H9 (cell line): ENCODE measurements around the gene LIMS2. TPM values are rescaled to one million over a fixed set of nuclear protein-coding genes. Genes with fewer than 3 reads are reported as not detected.

Experiments
- DNase-seq: peaks from one replicate; pipeline ENCODE4 v3.0.0-alpha.2; 2017
- H2AFZ ChIP-seq: one replicate; pipeline ENCODE4 v1.6.1; 2013; ENCODE audit warnings: mild to moderate bottlenecking, low read length, control low read depth, moderate library complexity
- H2AK5ac ChIP-seq: 2 replicates; pipeline ENCODE4 v1.6.1; 2013; ENCODE audit warnings: low read length, control low read depth, mixed read lengths; ENCODE audit not compliant: insufficient read length
- H2BK120ac ChIP-seq: one replicate; pipeline ENCODE4 v1.6.1; 2013; ENCODE audit warnings: low read depth, mild to moderate bottlenecking, low read length, control low read depth, inconsistent platforms; ENCODE audit not compliant: poor library complexity, severe bottlenecking
- H2BK12ac ChIP-seq: 2 replicates; pipeline ENCODE4 v1.6.1; 2013; ENCODE audit warnings: low read length, control low read depth, mixed read lengths, low read depth; ENCODE audit not compliant: insufficient read length
- H2BK15ac ChIP-seq: 2 replicates; pipeline ENCODE4 v1.6.1; 2013; ENCODE audit warnings: low read depth, low read length, control low read depth
- H2BK20ac ChIP-seq: one replicate; pipeline ENCODE4 v1.6.1; 2013; ENCODE audit warnings: low read depth, mild to moderate bottlenecking, low read length, control low read depth, inconsistent platforms; ENCODE audit not compliant: poor library complexity, severe bottlenecking
- H2BK5ac ChIP-seq: 2 replicates; pipeline ENCODE4 v1.6.1; 2013; ENCODE audit warnings: low read length, control low read depth, mixed read lengths; ENCODE audit not compliant: insufficient read length
- H3K14ac ChIP-seq: 2 replicates; pipeline ENCODE4 v1.6.1; 2013; ENCODE audit warnings: low read length, control low read depth; ENCODE audit not compliant: insufficient read depth
- H3K18ac ChIP-seq: 2 replicates; pipeline ENCODE4 v1.6.1; 2013; ENCODE audit warnings: low read depth, mild to moderate bottlenecking, mixed read lengths, low read length, control low read depth; ENCODE audit not compliant: insufficient read length
- H3K23ac ChIP-seq: 2 replicates; pipeline ENCODE4 v1.6.1; 2013; ENCODE audit warnings: low read length, control low read depth, mixed read lengths, low read depth; ENCODE audit not compliant: insufficient read length
- H3K23me2 ChIP-seq: 2 replicates; pipeline ENCODE4 v1.6.1; 2013; ENCODE audit warnings: low read depth, mild to moderate bottlenecking, mixed read lengths, low read length, control low read depth; ENCODE audit not compliant: insufficient read length, poor library complexity, severe bottlenecking
- H3K27ac ChIP-seq: 2 replicates; pipeline ENCODE4 v1.5.1; 2013; ENCODE audit warnings: low read length, control low read depth, mixed read lengths, low read depth; ENCODE audit not compliant: insufficient read length
- H3K27me3 ChIP-seq: 2 replicates; pipeline ENCODE4 v1.6.1; 2013; ENCODE audit warnings: low read length, control low read depth, inconsistent platforms; ENCODE audit not compliant: insufficient read depth
- H3K4ac ChIP-seq: 2 replicates; pipeline ENCODE4 v1.6.1; 2013; ENCODE audit warnings: low read depth, mild to moderate bottlenecking, control low read depth, inconsistent platforms, low read length, moderate library complexity
- H3K4me1 ChIP-seq: 2 replicates; pipeline ENCODE4 v1.6.1; 2013; ENCODE audit warnings: low read length, control low read depth, inconsistent platforms; ENCODE audit not compliant: insufficient read depth
- H3K4me2 ChIP-seq: 2 replicates; pipeline ENCODE4 v1.6.1; 2013; ENCODE audit warnings: low read length, control low read depth, mixed read lengths; ENCODE audit not compliant: insufficient read length, insufficient read depth
- H3K56ac ChIP-seq: 2 replicates; pipeline ENCODE4 v1.6.1; 2013; ENCODE audit warnings: low read depth, mild to moderate bottlenecking, mixed read lengths, low read length, control low read depth; ENCODE audit not compliant: insufficient read length
- H3K79me1 ChIP-seq: 2 replicates; pipeline ENCODE4 v1.6.1; 2013; ENCODE audit warnings: low read depth, mild to moderate bottlenecking, moderate library complexity, low read length, control low read depth, inconsistent platforms; ENCODE audit not compliant: insufficient read depth, poor library complexity, severe bottlenecking
- H3K79me2 ChIP-seq: 2 replicates; pipeline ENCODE4 v1.6.1; 2013; ENCODE audit warnings: low read length, control low read depth, inconsistent platforms; ENCODE audit not compliant: insufficient read depth
- H3K9ac ChIP-seq: 2 replicates; pipeline ENCODE4 v1.6.1; 2013; ENCODE audit warnings: low read length, control low read depth, mixed read lengths; ENCODE audit not compliant: insufficient read length; ENCODE audit errors: extremely low read depth
- H3K9me3 ChIP-seq: one replicate; pipeline ENCODE4 v1.6.1; 2013; ENCODE audit warnings: low read depth, low read length, inconsistent platforms; ENCODE audit not compliant: control insufficient read depth
- H3T11ph ChIP-seq: one replicate; pipeline ENCODE4 v1.6.1; 2013; ENCODE audit warnings: mild to moderate bottlenecking, low read length, control low read depth, inconsistent platforms
- H4K20me1 ChIP-seq: one replicate; pipeline ENCODE4 v1.6.1; 2013; ENCODE audit not compliant: control insufficient read depth, insufficient read length, insufficient read depth
- H4K5ac ChIP-seq: 2 replicates; pipeline ENCODE4 v1.6.1; 2013; ENCODE audit warnings: low read depth, mild to moderate bottlenecking, mixed read lengths, low read length, control low read depth; ENCODE audit not compliant: insufficient read length
- H4K8ac ChIP-seq: replicated peaks from 2 replicates; pipeline ENCODE4 v1.6.1; 2013; ENCODE audit warnings: low read length, control low read depth, mixed read lengths, low read depth; ENCODE audit not compliant: insufficient read length
- H4K91ac ChIP-seq: 2 replicates; pipeline ENCODE4 v1.6.1; 2013; ENCODE audit warnings: low read depth, mild to moderate bottlenecking, moderate library complexity, mixed read lengths, low read length, control low read depth; ENCODE audit not compliant: insufficient read length
- H3K27ac Mint-ChIP-seq, 3 experiments: 2 replicates in 2 of 3; 3 replicates in 1 of 3; pipeline ENCODE4 v1.8.0; 2020 to 2021; ENCODE audit warnings: mixed read lengths in 3 of 3, mild to moderate bottlenecking in 1 of 3, moderate library complexity in 1 of 3
- H3K27me3 Mint-ChIP-seq: 2 replicates; pipeline ENCODE4 v1.8.0; 2021; ENCODE audit warnings: low read depth, mild to moderate bottlenecking, moderate library complexity, mixed read lengths
- H3K36me3 Mint-ChIP-seq, 3 experiments: 2 replicates in 2 of 3; 3 replicates in 1 of 3; pipeline ENCODE4 v1.8.0; 2020 to 2021; ENCODE audit warnings: low read depth in 3 of 3, mixed read lengths in 3 of 3; ENCODE audit not compliant: insufficient read depth in 1 of 3
- H3K4me1 Mint-ChIP-seq, 2 experiments: 2 replicates each; pipeline ENCODE4 v1.8.0; 2020; ENCODE audit warnings: mixed read lengths in 2 of 2
- H3K4me3 Mint-ChIP-seq, 2 experiments: 2 replicates in 1 of 2; 3 replicates in 1 of 2; pipeline ENCODE4 v1.8.0; 2020 to 2021; ENCODE audit warnings: mild to moderate bottlenecking in 2 of 2, mixed read lengths in 2 of 2, moderate library complexity in 1 of 2
- H3K9me3 Mint-ChIP-seq, 2 experiments: 2 replicates in 1 of 2; 3 replicates in 1 of 2; pipeline ENCODE4 v1.8.0; 2020; ENCODE audit warnings: mild to moderate bottlenecking in 2 of 2, mixed read lengths in 2 of 2, moderate library complexity in 1 of 2
- WGBS: extraction: QIAGEN DNeasy Blood & Tissue Kit; methylation state at CpG from one replicate; pipeline ENCODE4 v1.1.7; 2013; ENCODE audit warnings: missing lambda C conversion rate, low lambda C conversion rate, mixed read lengths; ENCODE audit not compliant: insufficient read length; ENCODE audit errors: extremely low coverage; 5-methylcytosine and 5-hydroxymethylcytosine counted together
- total RNA-seq: library from RNA; stranded (reverse); gene quantifications from 2 replicates; pipeline ENCODE4 v1.2.1, GENCODE V29; 2021
- TF ChIP-seq, protein P1 (sequence below): fragments of 200-600 bp; sonication (generic); conservative IDR thresholded peaks from 3 replicates; pipeline ENCODE4 v1.8.0; 2021; ENCODE audit warnings: antibody characterized with exemption, mild to moderate bottlenecking

LIMS2 gene
- total RNA-seq, 1 experiment from 2014 or later, result 5.9 TPM

DNA sequence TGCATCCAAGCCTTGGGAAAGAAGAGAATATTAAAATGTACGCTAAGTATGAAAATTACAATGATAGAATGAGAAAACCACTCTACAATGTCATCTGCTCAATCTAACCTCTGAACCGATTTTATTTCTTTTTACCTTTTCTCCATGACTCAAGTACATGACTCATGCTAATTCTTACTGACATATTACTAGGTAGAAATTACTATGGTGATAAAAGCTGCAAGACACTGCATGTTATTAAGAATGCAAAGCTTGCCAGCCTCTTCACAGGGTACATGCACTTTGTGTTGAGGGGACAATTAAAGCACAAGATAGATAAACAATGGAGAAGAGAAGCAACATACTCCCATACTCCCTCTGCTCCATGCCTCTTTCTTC is 46.6 kb upstream of the LIMS2 start:
- Histone ChIP-seq H3K14ac (no peak overlapping the region), H3K4me2 (no peak overlapping the region), H3K79me1 (no peaks in the 10 kb centered on the region), H2AFZ (no peak overlapping the region), H2BK120ac (no peak overlapping the region), H3K9ac (no peak overlapping the region), H2BK5ac (no peak overlapping the region), H4K91ac (no peak overlapping the region), H3K27me3 (no peaks in the 10 kb centered on the region), H2BK12ac (no peak overlapping the region), H4K20me1 (no peaks in the 10 kb centered on the region), H4K5ac (no peak overlapping the region), H2AK5ac (no peak overlapping the region), H3K4ac (no peak overlapping the region), H4K8ac (no peak overlapping the region), H3K18ac (no peak overlapping the region), H3K9me3 (no peaks in the 10 kb centered on the region), H3K79me2 (0 out of 2 replicates have a peak, but pooled peaks cover 2% of the 10 kb centered on the region), H2BK15ac (no peak overlapping the region), H3K4me1 (no peaks in the 10 kb centered on the region), H3K23me2 (no peaks in the 10 kb centered on the region), H2BK20ac (no peak overlapping the region), H3K27ac (no peak overlapping the region), H3K23ac (no peak overlapping the region), H3K56ac (no peak overlapping the region), H3T11ph (no peak overlapping the region)
- Mint-ChIP-seq H3K36me3 (peaks cover 38 to 79% (median 57%) of the 10 kb centered on the region in 3 experiments), H3K27ac (no peak overlapping the region), H3K9me3 (no peaks in the 10 kb centered on the region), H3K4me3 (no peak overlapping the region), H3K4me1 (peaks cover 2 to 4% of the 10 kb centered on the region in 2 experiments; a peak in 1 of 4 replicates), H3K27me3 (no peaks in the 10 kb centered on the region)
- no peak for DNase-seq
- TF ChIP-seq, protein P1, sequence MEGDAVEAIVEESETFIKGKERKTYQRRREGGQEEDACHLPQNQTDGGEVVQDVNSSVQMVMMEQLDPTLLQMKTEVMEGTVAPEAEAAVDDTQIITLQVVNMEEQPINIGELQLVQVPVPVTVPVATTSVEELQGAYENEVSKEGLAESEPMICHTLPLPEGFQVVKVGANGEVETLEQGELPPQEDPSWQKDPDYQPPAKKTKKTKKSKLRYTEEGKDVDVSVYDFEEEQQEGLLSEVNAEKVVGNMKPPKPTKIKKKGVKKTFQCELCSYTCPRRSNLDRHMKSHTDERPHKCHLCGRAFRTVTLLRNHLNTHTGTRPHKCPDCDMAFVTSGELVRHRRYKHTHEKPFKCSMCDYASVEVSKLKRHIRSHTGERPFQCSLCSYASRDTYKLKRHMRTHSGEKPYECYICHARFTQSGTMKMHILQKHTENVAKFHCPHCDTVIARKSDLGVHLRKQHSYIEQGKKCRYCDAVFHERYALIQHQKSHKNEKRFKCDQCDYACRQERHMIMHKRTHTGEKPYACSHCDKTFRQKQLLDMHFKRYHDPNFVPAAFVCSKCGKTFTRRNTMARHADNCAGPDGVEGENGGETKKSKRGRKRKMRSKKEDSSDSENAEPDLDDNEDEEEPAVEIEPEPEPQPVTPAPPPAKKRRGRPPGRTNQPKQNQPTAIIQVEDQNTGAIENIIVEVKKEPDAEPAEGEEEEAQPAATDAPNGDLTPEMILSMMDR, result no peak
- WGBS, result no CpG with 5 or more reads among the region's 2 CpGs
